ENCODE results near the gene RABGAP1L.

DNA sequence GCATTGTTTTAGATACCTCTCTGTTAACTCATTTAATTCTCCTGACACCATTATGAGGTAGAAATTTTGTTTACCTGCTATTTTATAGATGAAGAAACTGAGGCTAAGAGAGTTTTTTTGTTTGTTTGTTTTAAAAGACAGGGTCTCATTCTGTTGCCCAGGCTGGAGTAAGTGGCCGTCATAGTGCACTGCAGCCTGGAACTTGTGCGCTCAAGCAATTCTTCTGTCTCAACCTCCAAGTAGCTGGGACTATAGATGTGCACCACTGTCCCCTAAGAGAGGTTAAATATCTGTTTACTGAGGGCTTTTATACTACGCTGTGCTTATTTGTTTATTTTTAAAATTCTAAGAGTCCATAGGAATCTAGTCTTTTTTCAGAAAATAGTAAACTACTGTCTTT is 796.8 kb downstream of the RABGAP1L start:
- TF ChIP-seq, protein P1, sequence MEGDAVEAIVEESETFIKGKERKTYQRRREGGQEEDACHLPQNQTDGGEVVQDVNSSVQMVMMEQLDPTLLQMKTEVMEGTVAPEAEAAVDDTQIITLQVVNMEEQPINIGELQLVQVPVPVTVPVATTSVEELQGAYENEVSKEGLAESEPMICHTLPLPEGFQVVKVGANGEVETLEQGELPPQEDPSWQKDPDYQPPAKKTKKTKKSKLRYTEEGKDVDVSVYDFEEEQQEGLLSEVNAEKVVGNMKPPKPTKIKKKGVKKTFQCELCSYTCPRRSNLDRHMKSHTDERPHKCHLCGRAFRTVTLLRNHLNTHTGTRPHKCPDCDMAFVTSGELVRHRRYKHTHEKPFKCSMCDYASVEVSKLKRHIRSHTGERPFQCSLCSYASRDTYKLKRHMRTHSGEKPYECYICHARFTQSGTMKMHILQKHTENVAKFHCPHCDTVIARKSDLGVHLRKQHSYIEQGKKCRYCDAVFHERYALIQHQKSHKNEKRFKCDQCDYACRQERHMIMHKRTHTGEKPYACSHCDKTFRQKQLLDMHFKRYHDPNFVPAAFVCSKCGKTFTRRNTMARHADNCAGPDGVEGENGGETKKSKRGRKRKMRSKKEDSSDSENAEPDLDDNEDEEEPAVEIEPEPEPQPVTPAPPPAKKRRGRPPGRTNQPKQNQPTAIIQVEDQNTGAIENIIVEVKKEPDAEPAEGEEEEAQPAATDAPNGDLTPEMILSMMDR (IDR thresholded peaks at IDR 0.05), result no peak
- TF ChIP-seq POLR2A (IDR thresholded peaks at IDR 0.05), result no peak

Measured in Peyer's patch (tissue), 4 donors.